Measurements from ENCODE around the gene PAQR8.

- TF ChIP-seq CTCF (IDR thresholded peaks at IDR 0.05; ENCODE audit: insufficient read depth, low read length, poor library complexity, severe bottlenecking) (no peak), EZH2phosphoT487 (conservative IDR thresholded peaks at IDR 0.05; ENCODE audit: low read length) (no peak)
Measured at GRCh38 chr6:52352239-52353018, 9.5 kb upstream of the PAQR8 start.
